Nephron progenitor cell (in vitro differentiated cells): Measurements from ENCODE around the gene TLN1.

Experiments
- DNase-seq: peaks from one replicate; pipeline ENCODE4 v3.0.0; 2021
- H3K27ac Mint-ChIP-seq: 2 replicates; pipeline ENCODE4 v1.8.0; 2021; ENCODE audit warnings: mild to moderate bottlenecking, moderate library complexity, mixed read lengths
- H3K27me3 Mint-ChIP-seq: 2 replicates; pipeline ENCODE4 v1.8.0; 2021; ENCODE audit warnings: mild to moderate bottlenecking, low read depth, mixed read lengths; ENCODE audit not compliant: poor library complexity
- H3K36me3 Mint-ChIP-seq: 2 replicates; pipeline ENCODE4 v1.8.0; 2021; ENCODE audit warnings: low read depth, mixed read lengths
- H3K4me1 Mint-ChIP-seq: 2 replicates; pipeline ENCODE4 v1.8.0; 2021; ENCODE audit warnings: mixed read lengths
- H3K4me3 Mint-ChIP-seq: 2 replicates; pipeline ENCODE4 v1.8.0; 2021; ENCODE audit warnings: mild to moderate bottlenecking, moderate library complexity, mixed read lengths
- H3K9me3 Mint-ChIP-seq: 2 replicates; pipeline ENCODE4 v1.8.0; 2021; ENCODE audit warnings: mild to moderate bottlenecking, moderate library complexity, mixed read lengths
- CTCF ChIP-seq: fragments of 200-600 bp; sonication (generic); IDR thresholded peaks from 2 replicates; pipeline ENCODE4 v1.5.0; 2021; ENCODE audit warnings: antibody characterized with exemption

TLN1 gene

GRCh38 chr9:35745569-35745968, 13.6 kb upstream of the TLN1 start:
- peaks cover 36% of the 10 kb centered on the region for H3K36me3 Mint-ChIP-seq
- H3K27ac Mint-ChIP-seq = no peak overlapping the region
- peaks cover 40% of the 10 kb centered on the region for H3K4me1 Mint-ChIP-seq
- H3K27me3 Mint-ChIP-seq = peaks cover 10% of the 10 kb centered on the region
- H3K9me3 Mint-ChIP-seq = no peaks in the 10 kb centered on the region
- no peak for TF ChIP-seq CTCF
- DNase-seq = no peak
- peak overlapping the region; percentile 92 for H3K4me3 Mint-ChIP-seq

GRCh38 chr9:35743880-35744518, 12.0 kb upstream of the TLN1 start:
- Mint-ChIP-seq H3K27me3 (peaks cover 10% of the 10 kb centered on the region), H3K9me3 (no peaks in the 10 kb centered on the region), H3K4me3 (no peak overlapping the region), H3K27ac (no peak overlapping the region), H3K4me1 (peaks cover 29% of the 10 kb centered on the region), H3K36me3 (peaks cover 41% of the 10 kb centered on the region)
- no peak for DNase-seq
- no peak for TF ChIP-seq CTCF

GRCh38 chr9:35743452-35743851, 11.5 kb upstream of the TLN1 start:
- no peak for DNase-seq
- no peak overlapping the region for H3K4me3 Mint-ChIP-seq
- H3K36me3 Mint-ChIP-seq = peaks cover 41% of the 10 kb centered on the region
- H3K9me3 Mint-ChIP-seq = no peaks in the 10 kb centered on the region
- peaks cover 29% of the 10 kb centered on the region for H3K4me1 Mint-ChIP-seq
- H3K27ac Mint-ChIP-seq = no peak overlapping the region
- TF ChIP-seq CTCF = no peak
- H3K27me3 Mint-ChIP-seq = peaks cover 10% of the 10 kb centered on the region

GRCh38 chr9:35741740-35742139, 9.7 kb upstream of the TLN1 start:
- H3K27ac Mint-ChIP-seq = no peak overlapping the region
- H3K36me3 Mint-ChIP-seq = peaks cover 39% of the 10 kb centered on the region
- H3K27me3 Mint-ChIP-seq = peaks cover 10% of the 10 kb centered on the region
- no peak for DNase-seq
- peaks cover 14% of the 10 kb centered on the region for H3K4me1 Mint-ChIP-seq
- H3K4me3 Mint-ChIP-seq = no peak overlapping the region
- H3K9me3 Mint-ChIP-seq = no peaks in the 10 kb centered on the region
- no peak for TF ChIP-seq CTCF

- Mint-ChIP-seq H3K36me3 (peaks cover 34% of the 10 kb centered on the region), H3K4me1 (no peaks in the 10 kb centered on the region), H3K27ac (no peak overlapping the region), H3K27me3 (peaks cover 3% of the 10 kb centered on the region), H3K4me3 (no peak overlapping the region), H3K9me3 (no peaks in the 10 kb centered on the region)
- no peak for TF ChIP-seq CTCF
- DNase-seq = no peak
Observed at GRCh38 chr9:35740243-35740642, 8.2 kb upstream of the TLN1 start.

- H3K9me3 Mint-ChIP-seq = no peaks in the 10 kb centered on the region
- TF ChIP-seq CTCF = no peak
- DNase-seq = no peak
- H3K36me3 Mint-ChIP-seq = peaks cover 33% of the 10 kb centered on the region
- H3K27me3 Mint-ChIP-seq = peaks cover 3% of the 10 kb centered on the region
- no peaks in the 10 kb centered on the region for H3K4me1 Mint-ChIP-seq
- no peak overlapping the region for H3K27ac Mint-ChIP-seq
- no peak overlapping the region for H3K4me3 Mint-ChIP-seq
Observed at GRCh38 chr9:35738924-35739323, 6.9 kb upstream of the TLN1 start.
